HG02798 (cell line): ENCODE measurements around the gene ZMYM2.
"Not testable (repeated sequence)": the region's sequence is repeated elsewhere in the genome, so short reads cannot be mapped to it uniquely, and the experiment has no call there.

Experiments used
- ATAC-seq: cut with Tn5 transposase; IDR thresholded peaks from one replicate; pipeline ENCODE4 v1.9.1; 2021; ENCODE audit warnings: mild to moderate bottlenecking; ENCODE audit not compliant: unreplicated experiment, poor library complexity

The ZMYM2 gene

GRCh38 chr13:19958155-19959111 lies at the start of gene ZMYM2:
Gene ZMYM2, plus strand, starts transcription at chr13:19958727. Its CDS starts 34,346 bp downstream, at chr13:19993073.
- peak; percentile 88 for ATAC-seq

DNA sequence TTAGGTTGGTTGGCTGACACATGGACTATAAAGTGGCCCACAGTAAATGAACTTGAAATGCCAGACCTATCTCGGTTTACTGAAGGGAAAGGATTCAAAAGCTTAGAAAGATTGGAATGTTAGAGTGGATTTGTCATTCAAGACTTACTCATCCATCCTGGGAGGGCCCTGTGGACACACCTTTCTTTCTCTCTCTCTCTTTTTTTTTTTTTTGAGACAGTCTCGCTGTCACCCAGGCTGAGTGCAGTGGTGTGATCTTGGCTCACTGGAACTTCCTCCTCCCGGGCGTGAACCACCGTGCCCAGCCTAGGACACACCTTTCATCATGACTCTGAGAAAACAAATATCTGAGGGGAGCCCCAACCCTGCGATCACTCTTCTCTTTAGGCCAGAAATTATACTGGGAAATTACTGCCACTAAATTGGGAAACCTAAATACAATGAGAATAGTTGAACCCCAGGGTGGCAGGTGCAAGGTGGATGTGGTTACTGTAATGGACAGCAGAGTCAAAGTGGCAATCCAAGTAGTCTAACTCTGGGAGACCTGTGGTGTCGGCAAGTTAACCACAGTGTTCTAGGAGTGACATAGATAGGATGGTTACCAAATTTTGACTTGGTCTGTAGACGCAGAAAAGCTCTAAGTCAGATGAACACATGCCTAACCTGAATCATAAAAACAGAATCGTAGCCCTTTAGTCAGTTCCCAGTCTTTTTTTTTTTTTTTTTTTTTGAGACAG lies 48.0 kb upstream of the ZMYM2 start:
- ATAC-seq, result no peak

- ATAC-seq, result no peak
Measured at GRCh38 chr13:19927117-19927748, 31.3 kb upstream of the ZMYM2 start.

DNA sequence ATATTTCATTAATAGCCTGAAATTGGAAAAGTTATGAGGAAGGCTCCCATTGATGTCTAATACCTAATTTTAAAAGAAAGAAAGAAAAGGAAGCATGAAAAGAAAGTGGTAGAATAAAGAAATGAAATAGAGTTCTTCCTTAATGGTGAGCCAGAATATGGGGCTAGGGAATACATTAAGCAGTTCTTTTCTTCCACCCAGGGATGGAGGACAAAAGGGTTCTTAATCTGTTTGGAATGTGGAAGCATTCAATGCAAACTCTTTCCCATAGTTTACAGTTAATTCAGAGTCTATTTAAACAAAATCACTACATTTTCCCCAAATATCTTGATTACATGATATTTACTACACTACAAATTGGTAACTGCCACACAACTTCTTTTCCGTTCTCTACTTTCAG lies 18.4 kb upstream of the ZMYM2 start:
- ATAC-seq, result no peak

- ATAC-seq, result no peak
Measured at GRCh38 chr13:19950374-19950773, 8.2 kb upstream of the ZMYM2 start.

DNA sequence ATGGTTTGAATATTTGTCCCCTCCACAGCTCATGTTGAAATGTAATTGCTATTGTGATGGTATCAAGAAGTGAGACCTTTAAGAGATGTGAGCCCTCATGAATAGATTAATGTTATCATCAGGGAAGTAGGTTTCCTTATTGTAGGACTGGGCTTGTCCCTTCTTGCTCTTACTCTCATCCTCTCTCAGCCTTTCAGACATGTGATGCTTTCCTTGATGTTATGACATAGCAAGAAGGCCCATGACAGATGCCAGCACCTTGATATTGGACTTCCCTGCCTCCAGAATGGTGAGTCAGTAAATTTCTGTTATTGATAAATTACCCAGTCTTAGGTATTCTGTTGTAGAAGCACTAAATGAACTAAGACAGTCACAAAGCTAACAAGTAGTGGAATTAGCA lies 5.7 kb upstream of the ZMYM2 start:
- no peak for ATAC-seq

DNA sequence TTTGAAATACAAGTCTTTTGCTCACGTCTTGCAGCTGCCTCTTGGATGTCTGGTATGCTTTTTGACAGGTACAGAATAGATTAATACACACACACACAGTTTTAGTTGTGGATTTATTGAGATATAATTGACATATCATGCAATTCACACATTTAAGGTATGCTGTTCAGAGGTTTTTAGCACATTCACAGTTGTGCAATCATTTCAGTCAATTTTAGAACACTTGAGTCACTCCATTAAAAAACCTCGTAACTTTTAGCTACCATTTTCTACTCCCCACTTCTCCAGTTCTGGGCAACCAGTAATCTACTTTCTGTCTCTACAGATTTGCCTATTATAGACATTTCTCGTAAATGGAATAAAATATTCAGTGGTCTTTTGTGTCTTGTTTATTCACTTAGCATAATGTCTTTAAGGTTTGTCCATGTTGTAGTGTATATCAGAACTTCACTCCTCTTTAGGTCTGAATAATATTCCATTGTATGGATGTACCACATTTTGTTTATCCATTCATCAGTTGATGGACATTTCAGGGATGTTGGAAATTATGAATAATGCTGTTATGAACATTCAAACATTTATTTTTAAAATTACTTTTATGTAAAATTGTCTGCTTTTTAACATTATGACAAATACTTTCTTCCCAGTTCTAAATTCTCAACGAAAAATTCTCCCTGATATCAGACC lies 2.5 kb upstream of the ZMYM2 start:
- no peak for ATAC-seq

DNA sequence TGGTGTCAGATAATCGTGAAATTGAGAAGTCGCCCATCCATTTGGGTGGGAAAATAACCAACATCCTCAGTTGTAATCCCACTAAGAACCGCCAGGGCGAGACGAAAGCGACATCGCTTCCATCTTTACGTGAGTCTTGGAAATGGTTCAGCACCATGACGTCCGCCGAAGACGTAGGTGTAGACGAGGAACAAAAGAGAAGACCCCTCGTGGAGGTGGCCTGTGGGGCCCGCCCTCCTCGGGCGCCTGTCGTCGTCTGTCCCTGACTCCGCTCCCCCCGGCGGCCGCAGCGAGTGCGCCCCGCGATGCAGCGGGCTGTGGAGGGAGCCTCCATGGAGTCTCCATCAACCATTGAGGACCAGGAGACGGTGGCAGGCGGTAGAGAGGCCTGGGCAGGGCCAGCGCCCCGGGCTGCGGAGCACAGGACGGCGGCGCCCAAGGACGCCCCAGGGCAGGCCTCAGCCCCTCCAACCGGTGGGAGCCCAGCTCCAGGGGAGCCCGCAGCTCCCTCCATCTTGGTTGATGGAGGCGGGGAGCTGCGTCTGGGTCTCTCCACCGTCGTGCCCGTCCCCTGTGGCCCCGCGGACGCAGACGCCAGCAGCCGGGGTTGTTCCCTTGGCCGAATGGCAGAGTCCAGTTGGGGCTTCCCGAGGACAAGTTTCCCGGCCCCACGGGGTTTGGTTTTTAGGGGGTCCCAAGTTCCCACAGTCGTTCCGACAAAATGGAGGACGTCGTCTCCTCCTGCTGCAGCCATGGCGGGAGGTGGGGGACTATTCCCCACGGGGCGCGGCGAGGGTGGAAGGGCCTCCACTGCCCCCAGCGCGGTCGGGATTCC lies 990 bp upstream of the ZMYM2 start:
- ATAC-seq, result peak; percentile 23

- peak; percentile 2 for ATAC-seq
Measured at GRCh38 chr13:19959141-19959830, 759 bp downstream of the ZMYM2 start.

DNA sequence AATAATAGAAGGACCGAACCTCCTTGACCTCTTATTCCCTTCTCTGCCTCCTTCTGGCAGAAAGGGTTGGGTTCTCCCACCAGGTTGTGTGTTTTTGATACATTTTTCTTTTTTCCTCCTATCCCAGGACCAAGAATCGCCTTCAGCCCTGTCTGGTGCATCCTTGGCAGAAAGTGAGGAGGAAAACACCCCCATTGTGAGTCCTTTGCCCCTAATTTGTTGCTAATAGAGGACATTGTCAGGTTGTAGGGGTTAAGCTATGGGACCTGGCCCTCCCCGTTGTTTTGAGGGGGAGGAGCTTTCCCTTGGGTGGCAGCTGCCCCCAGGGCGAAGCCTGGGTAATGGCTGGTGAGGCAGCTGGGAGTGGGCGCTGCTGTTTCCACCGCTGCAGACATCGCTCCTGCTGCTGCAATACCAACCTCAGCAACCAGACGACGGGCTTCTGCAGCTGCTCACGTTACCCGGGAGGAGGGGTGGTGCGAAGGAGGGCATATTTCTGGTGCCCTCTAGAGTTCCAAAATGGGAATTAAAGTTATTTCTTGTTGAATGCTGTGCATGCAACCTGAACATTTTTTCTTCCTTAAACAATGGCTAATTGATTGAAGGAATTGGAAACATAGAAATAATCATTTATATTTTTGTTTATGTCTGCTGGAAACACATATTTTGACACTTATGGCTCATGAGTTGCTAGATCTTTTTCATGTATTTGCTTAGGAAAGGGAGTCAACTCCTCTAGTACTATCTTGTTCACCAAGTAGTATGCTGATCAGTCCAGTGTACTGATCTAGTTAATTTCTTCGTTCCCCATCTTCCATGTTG lies 1.5 kb downstream of the ZMYM2 start:
- ATAC-seq, result peak; percentile 37

- no peak for ATAC-seq
Measured at GRCh38 chr13:19960653-19960976, 2.1 kb downstream of the ZMYM2 start.

DNA sequence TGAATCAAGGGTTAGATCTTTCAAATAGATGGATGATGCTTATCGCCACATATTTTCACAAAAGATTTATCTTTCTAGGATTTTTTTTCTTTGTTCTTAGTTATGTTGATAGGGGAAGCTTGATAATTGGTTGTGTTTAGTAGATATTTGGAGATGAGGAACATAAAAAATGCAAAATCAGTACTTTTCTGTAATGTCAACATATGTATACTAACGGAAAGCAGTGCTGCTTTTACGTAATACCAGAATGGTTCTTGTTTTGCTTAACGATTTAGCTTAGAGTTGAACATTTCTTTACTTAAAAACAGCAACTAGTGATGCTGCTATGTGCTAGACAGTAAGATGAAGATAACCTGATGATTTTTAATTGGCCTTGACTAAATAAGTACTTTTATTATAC lies 3.0 kb downstream of the ZMYM2 start:
- ATAC-seq, result no peak

DNA sequence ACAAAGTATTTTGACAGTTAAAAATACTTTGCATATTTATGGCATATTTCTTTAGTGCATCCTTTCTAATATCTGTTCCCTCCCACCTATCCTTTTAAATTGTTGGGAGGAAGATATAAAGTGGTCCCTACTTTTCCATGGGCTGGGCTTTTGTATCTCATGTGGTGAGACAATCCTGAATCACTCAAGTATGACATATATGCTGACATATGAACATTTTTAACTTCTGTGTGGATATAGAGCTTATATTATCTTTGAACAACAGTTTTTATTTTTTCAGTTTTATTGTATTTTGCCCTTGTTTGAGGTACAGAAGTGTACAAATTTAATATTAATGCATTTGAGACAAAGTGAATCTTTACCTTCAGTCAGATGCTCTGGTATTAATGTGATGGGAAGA lies 3.4 kb downstream of the ZMYM2 start:
- no peak for ATAC-seq

- no peak for ATAC-seq
Measured at GRCh38 chr13:19962894-19963293, 4.4 kb downstream of the ZMYM2 start.

- ATAC-seq, result no peak
Measured at GRCh38 chr13:19967621-19968020, 9.1 kb downstream of the ZMYM2 start.

GRCh38 chr13:19974498-19975009 lies 16.0 kb downstream of the ZMYM2 start:
- not testable (repeated sequence) for ATAC-seq

DNA sequence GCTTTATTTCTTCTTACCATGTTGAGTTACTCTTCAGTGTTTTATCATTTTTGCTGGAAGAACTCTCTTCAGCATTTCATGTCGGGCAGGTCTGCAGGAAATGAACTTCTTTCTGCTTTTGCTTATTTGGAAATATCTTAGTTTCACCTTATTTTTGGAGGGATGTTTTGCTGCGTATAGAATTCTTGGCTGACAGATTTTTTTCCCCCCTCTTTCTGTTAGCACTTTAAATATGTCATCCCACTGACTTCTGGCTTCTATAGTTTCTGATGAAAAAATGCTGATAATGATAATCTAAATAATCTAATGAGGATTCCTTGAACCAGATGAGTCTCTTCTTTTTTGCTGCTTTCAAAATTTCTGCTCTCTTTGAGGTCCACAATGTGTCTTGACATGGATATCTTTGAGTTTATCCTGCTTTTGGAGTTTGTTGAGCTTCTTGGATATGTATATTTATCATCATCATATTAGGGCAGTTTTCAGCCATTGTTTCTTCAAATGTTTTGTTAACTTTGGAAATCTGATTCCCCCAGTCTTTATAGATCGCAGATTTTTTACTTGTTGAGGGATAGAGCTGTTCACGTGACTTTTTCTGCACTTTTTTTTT lies 20.4 kb downstream of the ZMYM2 start:
- ATAC-seq, result no peak
